GM21717 (cell line): ENCODE data around the gene COPS7A.
A peak's percentile ranks its signal among the peaks of the same experiment; 100 is the strongest.

ENCODE experiments used
- ATAC-seq: cut with Tn5 transposase; IDR thresholded peaks from one replicate; pipeline ENCODE4 v1.9.1; 2021; ENCODE audit warnings: mild to moderate bottlenecking, moderate library complexity; ENCODE audit not compliant: unreplicated experiment

COPS7A gene

GRCh38 chr12:6750506-6750905, 26.7 kb downstream of the COPS7A start:
- no peak for ATAC-seq

DNA sequence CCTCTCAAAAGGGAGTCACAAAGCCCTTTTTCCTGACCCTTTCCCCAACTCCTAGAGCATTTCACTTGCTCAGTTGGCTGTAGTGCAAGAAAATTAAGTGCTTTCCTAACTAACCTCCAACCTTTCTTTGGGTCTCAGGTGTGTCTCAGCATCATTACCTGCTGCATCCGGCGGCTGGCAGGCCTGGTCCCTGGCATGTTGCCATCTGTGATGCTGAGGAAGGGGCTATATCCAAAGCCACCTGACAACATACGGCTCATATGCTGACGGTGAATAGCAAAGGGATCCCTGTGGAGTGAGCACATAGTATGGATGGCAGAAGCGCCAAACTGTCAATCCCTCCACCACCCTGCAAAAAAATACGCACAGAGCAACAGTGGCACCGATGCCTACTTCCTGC, 27.9 kb downstream of the COPS7A start:
- ATAC-seq, result no peak

- ATAC-seq, result peak; percentile 2
These were observed 28.5 kb downstream of the COPS7A start for GRCh38 chr12:6752167-6752920.

GRCh38 chr12:6752921-6753771, 29.3 kb downstream of the COPS7A start, which contains the start of gene MLF2:
Gene MLF2 (minus strand): TSS chr12:6753141. CDS start chr12:6752334, 807 bp downstream.
- ATAC-seq, result peak; percentile 84

DNA sequence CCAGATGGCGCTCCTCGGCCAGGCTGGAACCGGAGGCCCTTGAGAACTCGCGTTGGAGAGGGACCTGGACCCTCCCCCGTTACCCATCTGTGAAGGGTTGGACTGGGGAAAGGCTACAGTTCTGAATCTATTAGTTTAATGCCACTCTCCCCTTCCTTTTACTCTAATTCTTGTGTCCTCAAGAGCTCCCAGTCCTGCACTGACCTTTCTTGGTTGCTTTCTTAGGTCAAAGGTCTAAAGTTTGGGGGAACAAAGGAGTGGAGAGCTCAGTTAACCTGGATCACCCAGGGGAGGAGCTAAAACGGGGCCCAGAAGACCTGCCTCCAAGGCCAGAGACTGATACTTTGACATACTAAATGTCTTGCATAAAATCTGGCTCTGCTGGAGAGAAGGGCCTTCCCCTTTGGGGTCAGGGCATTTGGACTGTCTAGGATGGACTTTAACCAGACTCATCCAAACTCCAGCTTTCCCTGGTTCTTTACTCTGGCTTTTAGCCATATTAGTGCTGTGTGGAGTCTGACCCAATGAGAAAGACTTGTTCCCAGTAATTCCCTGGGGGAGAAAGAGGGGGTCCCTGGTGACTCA, 30.0 kb downstream of the COPS7A start:
- ATAC-seq, result no peak

- ATAC-seq, result no peak
These were observed 30.6 kb downstream of the COPS7A start for GRCh38 chr12:6754411-6754810.

DNA sequence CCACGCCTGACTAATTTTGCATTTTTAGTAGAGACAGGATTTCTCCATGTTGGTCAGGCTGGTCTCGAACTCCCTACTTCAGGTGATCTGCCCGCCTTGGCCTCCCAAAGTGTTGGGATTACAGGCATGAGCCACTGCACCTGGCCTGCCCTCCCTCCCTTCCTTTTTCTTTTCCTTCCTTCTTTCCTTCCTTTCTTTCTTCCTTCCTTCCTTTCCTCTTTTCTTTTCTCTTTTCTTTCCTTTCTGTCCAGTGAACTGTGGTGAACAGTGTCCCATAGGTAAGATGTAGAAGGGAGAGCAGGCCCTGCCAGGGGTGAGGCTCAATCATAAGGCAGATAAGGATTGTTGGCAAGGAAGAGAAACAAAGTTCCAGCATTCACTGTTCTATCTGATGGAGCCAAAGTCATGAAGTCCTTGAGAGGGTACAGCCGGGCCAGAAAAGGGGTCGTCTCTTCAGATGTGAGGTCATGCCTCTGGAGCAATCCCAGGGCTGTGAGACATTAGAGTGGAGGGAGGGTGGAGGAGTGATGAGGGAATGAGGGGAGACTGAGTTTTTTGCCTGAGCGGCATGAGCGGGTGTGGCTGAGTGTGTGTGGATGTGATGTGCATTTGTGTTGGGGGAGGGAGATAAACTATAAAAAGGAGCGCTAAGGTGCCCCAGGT, 33.3 kb downstream of the COPS7A start:
- no peak for ATAC-seq

DNA sequence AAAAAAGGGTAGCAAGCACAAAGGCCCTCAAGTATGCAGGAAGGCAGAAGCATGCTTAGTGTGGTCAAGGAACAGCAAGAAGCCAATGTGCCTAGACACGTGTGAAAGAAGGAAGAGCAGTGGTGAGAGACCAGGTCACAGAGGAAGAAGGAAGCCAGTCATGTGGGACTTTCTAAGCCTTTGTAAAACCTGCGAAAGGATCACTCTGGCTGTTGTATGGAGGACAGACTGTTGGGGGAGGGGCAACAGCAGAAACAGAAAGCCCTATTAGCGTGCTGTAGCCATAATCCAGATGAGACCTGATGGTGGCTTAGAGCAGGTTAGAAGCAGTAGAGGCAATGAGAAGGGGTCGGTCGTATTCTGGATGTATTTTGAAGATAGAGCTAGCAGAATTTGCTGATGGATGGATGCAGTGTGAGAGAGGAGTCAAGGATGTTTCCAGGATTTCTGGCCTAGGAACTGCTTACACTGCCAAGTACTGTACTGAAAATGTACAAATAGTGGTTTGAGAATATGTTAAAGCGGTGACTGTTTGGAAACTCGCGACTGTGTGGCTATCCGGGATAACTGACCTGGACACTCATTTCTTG, 34.8 kb downstream of the COPS7A start:
- ATAC-seq, result no peak

GRCh38 chr12:6759741-6760140, 35.9 kb downstream of the COPS7A start:
- ATAC-seq, result no peak

DNA sequence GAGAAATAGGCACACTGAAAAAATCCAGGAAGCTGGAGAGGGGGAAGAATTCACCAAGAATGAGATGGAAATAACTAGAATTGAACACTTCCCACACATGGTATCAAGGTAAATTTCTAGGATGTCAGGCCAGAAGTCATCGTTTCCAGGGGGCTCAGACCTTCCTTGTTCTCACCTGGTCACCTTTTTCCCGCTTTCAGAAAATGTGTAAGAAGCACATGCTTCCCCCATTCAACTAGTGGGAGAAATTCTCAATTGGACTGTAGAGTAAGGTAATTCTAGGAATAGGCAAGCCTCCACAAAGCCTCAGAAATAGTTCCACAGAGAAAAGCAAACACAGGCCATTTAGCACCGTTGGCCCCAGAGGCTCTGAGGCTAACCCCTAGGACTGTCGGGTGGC, 39.5 kb downstream of the COPS7A start:
- no peak for ATAC-seq

DNA sequence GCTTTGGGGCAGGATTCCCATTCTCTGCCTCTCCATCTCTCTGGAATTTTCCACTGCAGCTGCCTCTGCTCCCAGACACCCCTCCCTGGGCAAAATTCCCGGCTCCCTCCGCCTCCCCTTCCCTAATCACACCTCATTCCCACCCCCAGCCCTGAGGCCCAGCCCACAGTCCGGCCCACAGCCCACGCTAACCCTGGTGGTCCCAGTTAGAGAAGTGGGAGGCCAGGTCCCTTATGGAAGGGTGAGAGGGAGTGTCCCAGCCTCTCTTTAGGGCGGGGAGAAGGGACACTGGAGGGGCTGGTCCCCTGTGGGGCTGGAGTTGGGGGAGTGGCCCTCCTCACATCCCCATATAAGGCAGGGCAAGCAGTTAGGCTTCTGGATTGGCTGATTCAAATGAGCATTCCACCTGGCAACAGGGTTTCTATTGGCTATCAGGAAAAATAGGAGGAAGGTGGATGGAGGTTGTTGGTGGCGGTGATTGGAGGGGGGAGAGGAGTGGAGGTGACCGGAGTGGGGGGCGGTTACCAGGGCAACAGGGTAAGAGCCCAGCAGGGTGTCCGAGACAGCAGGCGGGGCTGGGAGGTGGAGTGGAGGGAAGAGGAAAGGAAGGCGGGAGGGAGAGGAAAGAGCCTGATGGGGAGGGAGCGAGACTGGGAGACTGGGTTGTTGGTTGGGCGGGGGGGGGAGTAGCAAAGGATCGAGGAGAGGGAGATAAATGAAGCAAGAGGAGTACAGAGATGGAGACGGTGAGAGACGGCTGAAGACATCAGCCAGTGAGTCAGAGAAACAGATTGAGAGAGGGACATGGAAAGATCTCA, 40.4 kb downstream of the COPS7A start:
- ATAC-seq, result peak; percentile 58

- ATAC-seq, result no peak
These were observed 41.3 kb downstream of the COPS7A start for GRCh38 chr12:6765048-6765633.

DNA sequence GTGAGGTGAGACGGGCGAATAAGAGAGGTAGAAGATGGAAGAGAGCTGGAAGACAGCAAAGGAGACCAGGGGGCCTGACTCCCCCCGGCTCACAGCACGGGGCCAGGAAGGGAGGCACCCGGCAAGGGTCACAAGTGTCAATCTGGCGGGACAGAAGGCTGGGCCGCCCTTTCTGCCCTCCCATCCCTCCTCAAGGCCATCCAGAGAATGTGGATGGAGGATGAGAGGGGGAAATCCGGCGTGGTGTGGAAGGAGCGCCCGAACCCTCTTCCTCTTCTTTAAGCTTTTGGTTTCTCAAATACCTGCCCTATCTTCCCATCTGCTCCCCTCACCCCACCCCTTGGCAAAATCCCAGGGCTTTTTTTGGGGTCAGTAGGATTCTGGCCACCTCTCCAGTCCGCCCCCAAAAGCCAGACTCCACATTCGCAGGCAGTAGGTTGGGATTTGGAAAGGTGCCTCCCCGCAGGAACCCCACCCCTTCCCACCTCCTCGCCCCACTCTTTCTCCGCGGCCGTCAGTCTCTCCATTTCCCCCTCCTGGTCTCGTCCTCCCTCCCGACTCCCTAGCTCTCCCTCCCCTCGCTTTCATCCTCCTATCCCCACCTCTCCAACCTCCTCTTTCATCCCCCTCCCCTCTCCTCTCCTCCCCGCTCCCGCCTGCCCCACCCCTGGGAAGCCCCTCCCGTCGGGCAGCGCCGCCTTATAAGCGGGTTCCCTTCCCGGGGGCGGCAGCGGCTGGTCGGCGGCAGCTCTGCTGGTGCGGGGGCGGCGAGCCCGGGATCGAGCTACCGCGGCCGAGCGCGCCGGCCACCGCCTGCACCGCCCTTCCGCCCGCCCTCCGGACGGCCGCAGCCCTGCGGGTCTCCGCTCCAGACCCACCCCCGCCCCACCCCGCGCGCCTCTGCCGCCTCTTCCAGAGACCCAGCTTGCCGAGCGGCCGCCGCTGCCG, 42.1 kb downstream of the COPS7A start, which contains the start of gene PTMS:
Gene PTMS (plus strand): TSS at position 730 of the 948 bp plus-strand sequence. CDS start 343 bp downstream, outside the sequence.
- ATAC-seq, result peak; percentile 13

DNA sequence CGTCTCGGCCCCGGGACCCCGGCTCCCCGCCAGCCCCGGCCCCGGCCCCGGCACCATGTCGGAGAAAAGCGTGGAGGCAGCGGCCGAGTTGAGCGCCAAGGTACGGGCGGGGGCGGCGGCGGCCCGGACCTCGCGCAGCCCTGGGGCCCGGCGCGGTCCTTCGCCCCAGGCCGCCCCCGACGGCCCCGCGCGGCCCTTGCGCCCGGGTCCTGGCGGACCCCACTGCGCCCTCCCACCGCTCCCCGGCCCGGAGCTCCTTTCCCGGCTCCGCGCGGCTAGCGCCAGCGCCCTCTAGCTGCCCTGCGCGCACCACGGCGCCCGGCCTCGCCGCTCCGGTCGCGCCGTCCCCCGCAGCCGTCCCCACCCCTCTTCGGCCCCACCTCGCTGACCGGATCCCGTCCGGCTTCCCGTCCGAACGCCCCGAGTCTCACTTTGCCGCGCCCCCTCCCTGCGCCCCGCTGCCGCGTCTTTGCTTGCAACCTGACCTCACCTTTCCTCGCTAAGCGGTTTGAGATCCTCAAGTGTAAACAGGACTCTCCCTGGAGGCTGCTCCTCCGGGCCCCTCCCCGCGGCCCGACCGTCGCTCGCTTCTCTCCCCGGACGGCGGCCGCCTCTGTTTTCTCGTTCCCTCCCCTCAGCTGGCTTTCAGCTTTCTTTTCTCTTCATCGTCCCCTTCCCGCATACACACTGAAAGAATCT, 43.0 kb downstream of the COPS7A start:
- peak; percentile 42 for ATAC-seq

- ATAC-seq, result no peak
These were observed 43.8 kb downstream of the COPS7A start for GRCh38 chr12:6767353-6768319.

DNA sequence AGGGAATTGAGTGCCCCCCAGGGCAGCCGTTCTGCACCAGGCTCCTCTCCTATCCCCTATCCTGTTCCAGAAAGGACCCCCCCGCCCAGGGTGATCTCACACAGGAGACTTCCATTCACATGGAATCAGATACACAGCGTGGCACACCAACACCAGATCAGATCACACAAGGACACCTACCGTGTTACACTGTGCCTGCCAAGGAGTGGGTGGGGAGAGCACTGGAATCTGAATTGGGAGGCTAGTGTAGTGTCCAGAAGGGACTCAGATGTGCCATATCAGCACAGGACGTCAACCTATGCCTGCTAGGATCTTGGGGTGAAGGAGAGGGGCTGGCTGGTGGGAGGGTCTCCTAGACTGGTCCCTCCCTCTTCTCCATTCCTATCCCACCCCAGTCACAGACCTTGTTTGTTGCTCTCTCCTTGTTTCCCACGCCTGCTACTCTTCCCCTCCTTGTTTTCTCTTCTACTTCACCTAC, 44.6 kb downstream of the COPS7A start:
- ATAC-seq, result no peak
